Right renal pelvis (tissue), 4 donors: ENCODE results near the gene SIAE. TPM values are rescaled to one million over a fixed set of nuclear protein-coding genes. Genes with fewer than 3 reads are reported as not detected.

Experiments
- DNase-seq, 4 donors: peaks; one replicate each; pipeline ENCODE4 v3.0.0-alpha.2; 2013; ENCODE audit warnings: low read depth in 4 of 4, low spot score in 3 of 4, missing footprints in 1 of 4
- polyA plus RNA-seq, 4 donors: library from polyadenylated mRNA; unstranded; fragments of 120-200 nt; gene quantifications; one replicate each; pipeline ENCODE4 v1.2.1, GENCODE V29; 2013; ENCODE audit not compliant: insufficient read length in 4 of 4

Gene SIAE
- polyA plus RNA-seq, 4 donors: 32.1 to 36.4 (median 35.9) TPM

DNA sequence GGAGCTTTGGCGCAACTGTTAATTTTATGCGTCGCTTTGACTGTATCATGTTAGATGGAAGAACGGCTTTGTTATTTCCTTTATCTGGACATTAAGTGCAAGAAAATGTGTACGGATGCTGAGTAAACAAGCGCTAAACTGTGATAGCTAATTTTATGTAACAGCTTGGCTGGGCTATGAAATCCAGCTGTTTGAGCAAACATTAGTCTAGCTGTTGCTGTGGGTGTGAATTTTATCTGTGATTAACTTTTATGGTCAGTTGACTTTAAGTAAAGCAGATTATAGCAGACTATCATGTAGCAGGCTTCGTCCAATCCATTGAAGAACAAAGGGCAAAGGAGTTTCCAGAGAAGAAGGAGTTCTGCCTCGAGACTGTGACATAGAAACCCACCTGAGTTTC is 89.8 kb downstream of the SIAE start:
- DNase-seq: no peak

Other genes starting within 250 kb of the SIAE start
- not detected for gene OR8B4, start 248.9 kb downstream of the SIAE start, polyA plus RNA-seq
- gene OR8B8, start 228.0 kb downstream of the SIAE start, polyA plus RNA-seq: not detected
- gene OR8B12, start 130.1 kb downstream of the SIAE start, polyA plus RNA-seq: under 1 TPM in 1 of 4 donors, not detected in 3; 0.04 TPM
- gene OR8A1, start 103.7 kb downstream of the SIAE start, polyA plus RNA-seq: under 1 TPM in 1 of 4 donors, not detected in 3; 0.04 TPM
- gene PANX3, start 62.3 kb downstream of the SIAE start, polyA plus RNA-seq: under 1 TPM in 1 of 4 donors, not detected in 3; 0.03 TPM
- gene TBRG1, start 50.9 kb downstream of the SIAE start, polyA plus RNA-seq: 10 to 100 TPM; 26.1 to 31.5 (median 27.5) TPM
- gene SPA17, start 165 bp upstream of the SIAE start, polyA plus RNA-seq: 10 to 100 TPM; 19.4 to 22.7 (median 20.2) TPM
- gene NRGN, start 66.2 kb upstream of the SIAE start, polyA plus RNA-seq: 10 to 100 TPM; 15.7 to 29.3 (median 22.8) TPM
- 10 to 100 TPM in 2 of 4 donors, 1 to 10 TPM in 2; 5.2 to 17.1 (median 11.2) TPM for gene VSIG2, start 78.5 kb upstream of the SIAE start, polyA plus RNA-seq
- 10 to 100 TPM; 74.9 to 87.0 (median 81.8) TPM for gene ESAM, start 88.6 kb upstream of the SIAE start, polyA plus RNA-seq
- gene MSANTD2, start 126.7 kb upstream of the SIAE start, polyA plus RNA-seq: 10 to 100 TPM; 25.4 to 39.9 (median 27.5) TPM
- gene ROBO3, start 191.7 kb upstream of the SIAE start, polyA plus RNA-seq: 10 to 100 TPM; 22.7 to 29.2 (median 24.9) TPM
- gene ROBO4, start 224.1 kb upstream of the SIAE start, polyA plus RNA-seq: 10 to 100 TPM; 18.3 to 23.1 (median 20.7) TPM
- 1 to 10 TPM; 1.1 to 1.3 (median 1.3) TPM for gene HEPN1, start 245.5 kb upstream of the SIAE start, polyA plus RNA-seq